Panc1 (cell line): Measurements from ENCODE around the gene CX3CL1. TPM values are rescaled to one million over a fixed set of nuclear protein-coding genes. Genes with fewer than 3 reads are reported as not detected.

Experiments used
- ATAC-seq: fragments of 200-7000 bp; cut with Tn5 transposase; 2 replicates; pipeline ENCODE4 v1.9.1; 2020; ENCODE audit warnings: mild to moderate bottlenecking, moderate library complexity
- BruUV-seq: library from RNA; stranded (reverse); fragments of 400-500 nt; replicated peaks from 2 replicates; lab custom pipeline; 2021; lab: Mats Ljungman, UMichigan
- CTCF ChIA-PET: fragments of 300-600 bp; sonication (Branson Sonifier 250); formaldehyde crosslinking; loops from one replicate; lab custom pipeline; 2022; ENCODE audit warnings: antibody characterized with exemption; lab: Charles Lee
- POLR2A ChIA-PET: fragments of 300-600 bp; sonication (Branson Sonifier 250); formaldehyde crosslinking; loops from one replicate; lab custom pipeline; 2022; ENCODE audit warnings: antibody characterized with exemption; lab: Charles Lee
- DNase-seq: peaks from one replicate; pipeline ENCODE4 v3.0.0-alpha.2; 2010; ENCODE audit warnings: low read depth, low spot score
- H3K27ac ChIP-seq: 2 replicates; pipeline ENCODE4 v1.5.1; 2011; ENCODE audit warnings: mild to moderate bottlenecking, low read length, inconsistent platforms
- H3K27me3 ChIP-seq: fragments of 200-500 bp; sonication (Bioruptor generic); 2 replicates; pipeline ENCODE4 v1.6.0; 2014; ENCODE audit warnings: low read length, inconsistent platforms; ENCODE audit not compliant: control insufficient read depth, insufficient read depth
- H3K36me3 ChIP-seq: fragments of 200-500 bp; sonication (Bioruptor generic); 2 replicates; pipeline ENCODE4 v1.5.1; 2014; ENCODE audit warnings: inconsistent platforms, mild to moderate bottlenecking, low read length, moderate library complexity; ENCODE audit not compliant: control insufficient read depth, insufficient read depth
- H3K4me1 ChIP-seq: 2 replicates; pipeline ENCODE4 v1.5.1; 2011; ENCODE audit warnings: inconsistent platforms, mild to moderate bottlenecking, low read length, moderate library complexity; ENCODE audit not compliant: control insufficient read depth, insufficient read depth
- H3K4me3 ChIP-seq, 2 experiments: 2 replicates each; pipeline ENCODE4 v1.5.1; 2011 to 2012; ENCODE audit warnings: low read depth in 2 of 2, low read length in 2 of 2, mild to moderate bottlenecking in 2 of 2, inconsistent platforms in 1 of 2, moderate library complexity in 1 of 2
- H3K9me3 ChIP-seq: fragments of 200-500 bp; sonication (Bioruptor generic); 2 replicates; pipeline ENCODE4 v1.5.1; 2014; ENCODE audit warnings: low read depth, mild to moderate bottlenecking, inconsistent platforms, low read length, moderate library complexity; ENCODE audit not compliant: control insufficient read depth, insufficient read depth
- CTCF ChIP-seq: fragments of 450-650 bp; IDR thresholded peaks from 2 replicates; pipeline ENCODE4 v1.5.1; 2017; ENCODE audit warnings: mild to moderate bottlenecking
- POLR2AphosphoS5 ChIP-seq: IDR thresholded peaks from 2 replicates; pipeline ENCODE4 v1.6.1; 2012; ENCODE audit warnings: mild to moderate bottlenecking, low read depth, low read length, moderate library complexity
- REST ChIP-seq, 2 experiments: IDR thresholded peaks; 2 replicates each; pipeline ENCODE4 v1.6.1; 2011 to 2012; ENCODE audit warnings: low read depth in 2 of 2, control low read depth in 1 of 2, low read length in 1 of 2, mild to moderate bottlenecking in 1 of 2, moderate library complexity in 1 of 2; ENCODE audit not compliant: insufficient read depth in 1 of 2
- SIN3A ChIP-seq: IDR thresholded peaks from 2 replicates; pipeline ENCODE4 v1.6.1; 2012; ENCODE audit warnings: low read depth, mild to moderate bottlenecking, low read length, moderate library complexity, borderline replicate concordance; ENCODE audit not compliant: insufficient read depth
- TCF7L2 ChIP-seq: IDR thresholded peaks from 2 replicates; pipeline ENCODE4 v1.6.1; 2011; ENCODE audit warnings: mild to moderate bottlenecking, low read depth, low read length, inconsistent platforms
- in situ Hi-C: cut with HindIII; loops from 2 replicates; pipeline ENCODE4 v1.10.0; 2016; ENCODE audit warnings: low sequenced_read_pairs, low pct_unique_long_range_greater_than_20kb
- intact Hi-C: fragments of 100-400 bp; cut with micrococcal nuclease; formaldehyde crosslinking; loops from one replicate; pipeline ENCODE4 v1.10.0; 2022; ENCODE audit not compliant: unreplicated experiment
- total RNA-seq: library from RNA; stranded (reverse); gene quantifications from one replicate; pipeline ENCODE4 v1.2.1, GENCODE V29; 2021; ENCODE audit not compliant: unreplicated experiment

The CX3CL1 gene
- total RNA-seq, 1 experiment from 2014 or later, result 21.8 TPM

GRCh38 chr16:57325458-57325857, 46.8 kb upstream of the CX3CL1 start:
- Histone ChIP-seq H3K4me3 (no peak overlapping the region), H3K4me1 (no peaks in the 10 kb centered on the region), H3K27me3 (no peaks in the 10 kb centered on the region), H3K27ac (no peak overlapping the region), H3K9me3 (no peaks in the 10 kb centered on the region), H3K36me3 (no peaks in the 10 kb centered on the region)
- in situ Hi-C loops (no loop called here), intact Hi-C loops (no loop called here)
- DNase-seq (no peak), ATAC-seq (peak; percentile 62; the same call in 1 of the 2 replicates)
- no TSS peak for BruUV-seq
- CTCF ChIA-PET, result no interaction called here
- POLR2A ChIA-PET, result no interaction called here
- no peak for TF ChIP-seq SIN3A

- in situ Hi-C loops (no loop called here), intact Hi-C loops (no loop called here)
- no TSS peak for BruUV-seq
- ChIA-PET POLR2A (no interaction called here), CTCF (no interaction called here)
- Histone ChIP-seq H3K4me1 (no peaks in the 10 kb centered on the region), H3K36me3 (no peaks in the 10 kb centered on the region), H3K27ac (no peak overlapping the region), H3K27me3 (no peaks in the 10 kb centered on the region), H3K9me3 (no peaks in the 10 kb centered on the region), H3K4me3 (no peak overlapping the region)
- ATAC-seq (no peak), DNase-seq (no peak)
- TF ChIP-seq REST (IDR thresholded peaks at IDR 0.05; ENCODE audit: insufficient read depth in 1 of 2, low read depth in 2 of 2, low read length in 1 of 2) (no peak), POLR2AphosphoS5 (no peak), TCF7L2 (no peak), SIN3A (no peak), CTCF (no peak)
These were observed 42.5 kb upstream of the CX3CL1 start for GRCh38 chr16:57329718-57330327.

- DNase-seq, result no peak
- in situ Hi-C loops, result no loop called here
- Histone ChIP-seq H3K27ac (no peak overlapping the region), H3K4me1 (no peaks in the 10 kb centered on the region), H3K4me3 (no peak overlapping the region), H3K27me3 (no peaks in the 10 kb centered on the region), H3K9me3 (no peaks in the 10 kb centered on the region), H3K36me3 (no peaks in the 10 kb centered on the region)
- ATAC-seq, result no peak
- BruUV-seq, result no TSS peak
- ChIA-PET POLR2A (no interaction called here), CTCF (no interaction called here)
- intact Hi-C loops, result no loop called here
- TF ChIP-seq SIN3A (no peak), REST (IDR thresholded peaks at IDR 0.05; ENCODE audit: insufficient read depth in 1 of 2, low read depth in 2 of 2, low read length in 1 of 2) (no peak), CTCF (no peak), POLR2AphosphoS5 (no peak), TCF7L2 (no peak)
These were observed 40.9 kb upstream of the CX3CL1 start for GRCh38 chr16:57331355-57331754.
